A549 (cell line): Measurements from ENCODE around the gene TNN.

Source experiments
- CEBPB ChIP-seq, 2 experiments: fragments of >200 bp in 1 of 2; sonication (Bioruptor Twin) in 1 of 2; formaldehyde crosslinking in 1 of 2; IDR thresholded peaks; 2 replicates each; pipeline ENCODE4 v1.6.1; 2012 to 2016
- JUN ChIP-seq, 2 experiments: fragments of >200 bp; sonication (Bioruptor Twin); formaldehyde crosslinking; IDR thresholded peaks; 2 replicates in 1 of 2; 3 replicates in 1 of 2; pipeline ENCODE4 v1.6.1; 2016 to 2017
- KDM1A ChIP-seq: fragments of 200-600 bp; sonication (generic); IDR thresholded peaks from 2 replicates; pipeline ENCODE4 v1.6.1; 2016; ENCODE audit warnings: low read depth, mild to moderate bottlenecking
- NPAS2 ChIP-seq: fragments of 250-450 bp; sonication (Bioruptor Pico); IDR thresholded peaks from 2 replicates; pipeline ENCODE4 v1.8.0; 2022; ENCODE audit warnings: mild to moderate bottlenecking, moderate library complexity, borderline replicate concordance
- POLR2A ChIP-seq: IDR thresholded peaks from 2 replicates; pipeline ENCODE4 v1.6.1; 2012; ENCODE audit warnings: mild to moderate bottlenecking, low read length
- RAD21 ChIP-seq, 2 experiments: fragments of >200 bp in 1 of 2; sonication (Bioruptor Twin) in 1 of 2; formaldehyde crosslinking in 1 of 2; IDR thresholded peaks in 1 of 2; conservative IDR thresholded peaks in 1 of 2; 2 replicates in 1 of 2; 3 replicates in 1 of 2; pipeline ENCODE4 v1.6.1; 2012 to 2018; ENCODE audit warnings: inconsistent platforms in 1 of 2
- RARB ChIP-seq: fragments of 250-450 bp; sonication (Bioruptor Pico); IDR thresholded peaks from 2 replicates; pipeline ENCODE4 v1.8.0; 2021; ENCODE audit warnings: mild to moderate bottlenecking, moderate library complexity
- RFX5 ChIP-seq: fragments of 450-650 bp; IDR thresholded peaks from 2 replicates; pipeline ENCODE4 v1.7.1; 2014; ENCODE audit warnings: antibody characterized with exemption, mild to moderate bottlenecking, moderate library complexity
- TF ChIP-seq, protein P1 (sequence below): fragments of >200 bp; sonication (Bioruptor Twin); formaldehyde crosslinking; IDR thresholded peaks from 3 replicates; pipeline ENCODE4 v1.5.1; 2016

DNA sequence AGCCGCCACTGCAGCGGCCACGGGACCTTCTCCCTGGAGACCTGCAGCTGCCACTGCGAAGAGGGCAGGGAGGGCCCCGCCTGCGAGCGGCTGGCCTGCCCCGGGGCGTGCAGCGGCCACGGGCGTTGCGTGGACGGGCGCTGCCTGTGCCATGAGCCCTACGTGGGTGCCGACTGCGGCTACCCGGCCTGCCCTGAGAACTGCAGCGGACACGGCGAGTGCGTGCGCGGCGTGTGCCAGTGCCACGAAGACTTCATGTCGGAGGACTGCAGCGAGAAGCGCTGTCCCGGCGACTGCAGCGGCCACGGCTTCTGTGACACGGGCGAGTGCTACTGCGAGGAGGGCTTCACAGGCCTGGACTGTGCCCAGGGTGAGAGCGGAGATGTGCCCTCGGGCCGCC is 11.7 kb downstream of the TNN start:
- TF ChIP-seq RARB (CRISPR knock-in tag) (no peak), JUN (IDR thresholded peaks at IDR 0.05) (no peak), CEBPB (IDR thresholded peaks at IDR 0.05) (no peak), NPAS2 (no peak), POLR2A (no peak), KDM1A (no peak), RFX5 (no peak), RAD21 (conservative IDR thresholded peaks at IDR 0.05 in 1 of 2, IDR thresholded peaks at IDR 0.05 in 1 of 2) (no peak)
- TF ChIP-seq, protein P1, sequence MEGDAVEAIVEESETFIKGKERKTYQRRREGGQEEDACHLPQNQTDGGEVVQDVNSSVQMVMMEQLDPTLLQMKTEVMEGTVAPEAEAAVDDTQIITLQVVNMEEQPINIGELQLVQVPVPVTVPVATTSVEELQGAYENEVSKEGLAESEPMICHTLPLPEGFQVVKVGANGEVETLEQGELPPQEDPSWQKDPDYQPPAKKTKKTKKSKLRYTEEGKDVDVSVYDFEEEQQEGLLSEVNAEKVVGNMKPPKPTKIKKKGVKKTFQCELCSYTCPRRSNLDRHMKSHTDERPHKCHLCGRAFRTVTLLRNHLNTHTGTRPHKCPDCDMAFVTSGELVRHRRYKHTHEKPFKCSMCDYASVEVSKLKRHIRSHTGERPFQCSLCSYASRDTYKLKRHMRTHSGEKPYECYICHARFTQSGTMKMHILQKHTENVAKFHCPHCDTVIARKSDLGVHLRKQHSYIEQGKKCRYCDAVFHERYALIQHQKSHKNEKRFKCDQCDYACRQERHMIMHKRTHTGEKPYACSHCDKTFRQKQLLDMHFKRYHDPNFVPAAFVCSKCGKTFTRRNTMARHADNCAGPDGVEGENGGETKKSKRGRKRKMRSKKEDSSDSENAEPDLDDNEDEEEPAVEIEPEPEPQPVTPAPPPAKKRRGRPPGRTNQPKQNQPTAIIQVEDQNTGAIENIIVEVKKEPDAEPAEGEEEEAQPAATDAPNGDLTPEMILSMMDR, result no peak
